ENCODE data around the gene C1GALT1.

DNA sequence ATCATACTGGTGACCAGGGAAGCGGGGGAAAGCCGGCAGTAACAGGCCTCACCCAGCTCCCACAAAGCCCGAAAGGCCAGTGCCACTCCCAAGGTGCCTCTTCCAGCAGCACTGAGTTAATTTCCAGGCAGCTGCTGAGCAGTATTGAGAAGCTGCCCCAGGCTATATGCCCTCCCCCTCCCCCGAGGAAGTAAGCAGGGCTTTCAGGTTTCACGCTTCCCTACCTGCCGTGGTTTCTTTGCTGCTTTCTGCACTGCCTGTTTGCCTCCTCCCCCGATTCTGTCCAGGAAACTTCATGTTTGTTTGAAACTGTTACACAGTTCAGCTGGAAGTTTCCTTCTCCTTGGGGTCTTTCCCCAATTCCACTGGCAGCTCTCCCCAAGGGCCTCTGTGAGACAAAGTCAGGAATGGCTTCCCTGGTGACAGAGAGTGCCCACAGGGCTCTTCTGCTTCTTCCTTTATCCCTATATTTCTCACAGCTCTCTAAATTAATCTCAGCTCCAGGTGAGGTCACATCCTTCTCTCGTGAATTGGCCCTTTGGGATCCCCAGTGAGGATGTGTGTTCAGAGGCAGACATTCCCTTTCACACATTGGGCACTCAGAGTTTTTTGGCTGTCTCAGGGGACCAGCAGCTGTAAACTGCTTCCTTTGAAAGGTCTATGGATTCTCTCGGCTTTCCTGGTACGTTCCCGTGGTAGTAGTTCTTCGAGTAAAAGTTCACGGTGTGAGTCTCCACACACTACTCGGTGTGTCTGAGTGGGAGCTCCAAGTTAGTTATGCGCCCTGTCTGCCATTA lies 19.4 kb downstream of the C1GALT1 start:
- TF ChIP-seq CBX5 (IDR thresholded peaks at IDR 0.05; ENCODE audit: borderline replicate concordance, low read depth) = no peak
- TF ChIP-seq NFYB (IDR thresholded peaks at IDR 0.05; ENCODE audit: extremely low read depth, insufficient read length) = no peak
- TF ChIP-seq, protein P1, sequence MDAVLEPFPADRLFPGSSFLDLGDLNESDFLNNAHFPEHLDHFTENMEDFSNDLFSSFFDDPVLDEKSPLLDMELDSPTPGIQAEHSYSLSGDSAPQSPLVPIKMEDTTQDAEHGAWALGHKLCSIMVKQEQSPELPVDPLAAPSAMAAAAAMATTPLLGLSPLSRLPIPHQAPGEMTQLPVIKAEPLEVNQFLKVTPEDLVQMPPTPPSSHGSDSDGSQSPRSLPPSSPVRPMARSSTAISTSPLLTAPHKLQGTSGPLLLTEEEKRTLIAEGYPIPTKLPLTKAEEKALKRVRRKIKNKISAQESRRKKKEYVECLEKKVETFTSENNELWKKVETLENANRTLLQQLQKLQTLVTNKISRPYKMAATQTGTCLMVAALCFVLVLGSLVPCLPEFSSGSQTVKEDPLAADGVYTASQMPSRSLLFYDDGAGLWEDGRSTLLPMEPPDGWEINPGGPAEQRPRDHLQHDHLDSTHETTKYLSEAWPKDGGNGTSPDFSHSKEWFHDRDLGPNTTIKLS (IDR thresholded peaks at IDR 0.05; ENCODE audit: borderline replicate concordance, low read depth) = no peak
- TF ChIP-seq GTF2F1 (IDR thresholded peaks at IDR 0.05; ENCODE audit: low read depth, low read length) = no peak
- no peak for TF ChIP-seq NUFIP1 (IDR thresholded peaks at IDR 0.05; ENCODE audit: partially characterized antibody)
- TF ChIP-seq MTA2 (IDR thresholded peaks at IDR 0.05; ENCODE audit: low read depth) = no peak
- no peak for TF ChIP-seq CTCF (IDR thresholded peaks at IDR 0.05 in 2 of 3, conservative IDR thresholded peaks at IDR 0.05 in 1 of 3; ENCODE audit: insufficient read depth in 2 of 3, low read depth in 1 of 3, low read length in 3 of 3)
- TF ChIP-seq ETS2 (tag; IDR thresholded peaks at IDR 0.05; ENCODE audit: borderline replicate concordance, poor library complexity, severe bottlenecking) = no peak
- no peak for TF ChIP-seq CBX1 (IDR thresholded peaks at IDR 0.05; ENCODE audit: low read depth)
- TF ChIP-seq ZNF217 (CRISPR knock-in tag; IDR thresholded peaks at IDR 0.05) = no peak

Measured in K562 (cell line).